C4-2B (cell line): ENCODE data around the gene FCGR2B.

Experiments used
- H3K27ac ChIP-seq: fragments of 450-650 bp; 2 replicates; pipeline ENCODE4 v1.5.1; 2017
- ZFX ChIP-seq: fragments of 450-650 bp; IDR thresholded peaks from 2 replicates; pipeline ENCODE4 v1.6.1; 2017
- TF ChIP-seq, protein P1 (sequence below): fragments of 450-650 bp; conservative IDR thresholded peaks from 2 replicates; pipeline ENCODE4 v1.5.1; 2017; ENCODE audit warnings: mild to moderate bottlenecking

FCGR2B gene

DNA sequence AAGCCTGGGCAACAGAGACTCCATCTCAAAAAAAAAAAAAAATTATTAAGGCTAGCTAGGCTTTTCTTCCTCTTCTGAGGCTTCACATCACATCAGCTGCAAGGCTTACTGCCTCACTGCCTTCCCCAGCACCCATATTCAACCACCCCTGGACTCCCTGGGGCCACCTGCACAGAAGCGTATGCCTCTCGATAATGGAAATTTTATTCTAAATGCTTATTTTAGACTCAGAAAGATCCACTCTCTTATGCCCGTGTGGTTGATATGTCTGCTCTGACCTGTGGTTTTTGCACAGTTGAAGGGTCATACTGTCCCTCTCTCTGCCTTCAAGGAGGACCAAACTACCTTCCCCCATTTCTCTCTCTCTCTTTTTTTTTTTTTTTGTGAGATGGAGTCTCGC is 42.6 kb downstream of the FCGR2B start:
- H3K27ac ChIP-seq = no peak overlapping the region
- no peak for TF ChIP-seq ZFX
- TF ChIP-seq, protein P1, sequence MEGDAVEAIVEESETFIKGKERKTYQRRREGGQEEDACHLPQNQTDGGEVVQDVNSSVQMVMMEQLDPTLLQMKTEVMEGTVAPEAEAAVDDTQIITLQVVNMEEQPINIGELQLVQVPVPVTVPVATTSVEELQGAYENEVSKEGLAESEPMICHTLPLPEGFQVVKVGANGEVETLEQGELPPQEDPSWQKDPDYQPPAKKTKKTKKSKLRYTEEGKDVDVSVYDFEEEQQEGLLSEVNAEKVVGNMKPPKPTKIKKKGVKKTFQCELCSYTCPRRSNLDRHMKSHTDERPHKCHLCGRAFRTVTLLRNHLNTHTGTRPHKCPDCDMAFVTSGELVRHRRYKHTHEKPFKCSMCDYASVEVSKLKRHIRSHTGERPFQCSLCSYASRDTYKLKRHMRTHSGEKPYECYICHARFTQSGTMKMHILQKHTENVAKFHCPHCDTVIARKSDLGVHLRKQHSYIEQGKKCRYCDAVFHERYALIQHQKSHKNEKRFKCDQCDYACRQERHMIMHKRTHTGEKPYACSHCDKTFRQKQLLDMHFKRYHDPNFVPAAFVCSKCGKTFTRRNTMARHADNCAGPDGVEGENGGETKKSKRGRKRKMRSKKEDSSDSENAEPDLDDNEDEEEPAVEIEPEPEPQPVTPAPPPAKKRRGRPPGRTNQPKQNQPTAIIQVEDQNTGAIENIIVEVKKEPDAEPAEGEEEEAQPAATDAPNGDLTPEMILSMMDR = no peak

DNA sequence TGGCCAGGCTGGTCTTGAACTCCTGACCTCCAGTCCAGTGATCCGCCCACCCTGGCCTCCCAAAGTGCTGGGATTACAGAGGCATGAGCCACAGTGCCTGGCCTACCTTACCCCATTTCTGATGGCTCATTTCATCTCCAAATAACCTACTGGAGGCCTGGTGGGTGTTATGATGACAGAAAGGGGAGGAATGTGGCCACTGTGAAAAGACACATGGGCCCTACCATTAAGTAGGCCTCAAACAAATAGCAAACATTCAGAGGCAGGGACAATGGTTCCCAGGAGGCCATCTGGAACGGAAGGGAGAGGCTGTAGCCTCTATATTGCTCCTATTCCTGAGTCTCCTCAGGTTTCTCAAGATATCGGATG is 43.2 kb downstream of the FCGR2B start:
- TF ChIP-seq ZFX = no peak
- TF ChIP-seq, protein P1 = no peak
- H3K27ac ChIP-seq = no peak overlapping the region

DNA sequence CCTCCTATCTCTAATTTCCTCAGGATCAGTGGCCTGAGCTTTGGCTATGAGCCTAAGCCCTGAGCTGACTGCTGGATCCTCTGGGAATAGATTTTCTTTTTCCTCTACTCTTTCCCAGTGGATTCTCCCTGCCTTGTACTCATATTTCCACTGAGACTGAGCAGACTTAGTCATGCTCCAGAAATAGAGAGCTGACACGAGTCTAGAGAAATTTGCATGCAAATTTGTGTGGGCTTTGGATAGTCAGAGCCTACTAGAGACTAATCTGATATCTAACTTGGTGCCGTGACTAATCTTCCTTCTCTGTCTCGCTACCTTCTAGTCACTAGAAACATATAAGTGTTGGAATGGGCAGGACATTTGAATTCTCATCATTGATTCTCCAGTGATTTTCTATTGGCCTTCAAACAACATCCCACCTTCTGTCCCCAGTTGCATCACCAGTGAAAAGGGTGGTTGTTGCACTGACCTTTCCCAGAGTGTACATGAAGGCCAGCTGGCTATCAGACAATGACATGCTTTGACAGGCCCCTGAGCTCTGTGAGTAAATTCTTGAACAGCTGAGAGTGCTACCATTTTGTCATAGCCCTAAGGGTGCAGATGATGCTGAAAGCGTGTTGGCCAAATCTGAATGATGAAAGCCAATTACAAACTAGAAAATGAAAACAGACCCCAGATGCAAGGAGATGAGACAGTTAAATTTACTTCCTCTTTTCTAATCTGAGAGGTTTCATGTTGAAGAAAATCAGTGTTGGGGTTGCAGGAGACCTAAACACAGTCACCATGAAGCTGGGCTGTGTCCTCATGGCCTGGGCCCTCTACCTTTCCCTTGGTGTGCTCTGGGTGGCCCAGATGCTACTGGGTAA is 43.8 kb downstream of the FCGR2B start, which contains the start of gene FCRLA:
FCRLA (plus strand) TSS at position 748 of the 866 bp plus-strand sequence; CDS start at position 784, 36 bp downstream.
- H3K27ac ChIP-seq = no peak within 1 kb of the TSS
- TF ChIP-seq, protein P1 = no peak

DNA sequence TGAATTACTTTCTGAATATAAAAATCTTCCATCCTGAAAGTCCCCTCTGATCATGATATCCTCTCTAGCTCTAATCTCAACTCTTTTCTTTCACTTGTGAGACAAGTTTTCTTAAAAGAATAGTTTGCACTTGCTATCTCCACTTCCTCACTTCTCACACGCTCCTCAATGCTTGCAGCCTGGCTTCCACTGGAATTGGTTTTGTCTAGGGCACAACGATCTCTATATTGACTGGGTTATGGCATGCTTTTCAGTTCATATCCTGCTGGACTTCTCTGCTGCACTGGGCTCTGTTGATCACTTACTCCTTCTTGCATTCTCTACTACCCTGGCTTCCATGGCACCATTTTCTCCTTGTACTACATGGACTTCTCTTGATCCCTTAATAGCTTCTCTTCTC is 44.6 kb downstream of the FCGR2B start:
- TF ChIP-seq ZFX = no peak
- TF ChIP-seq, protein P1 = no peak
- H3K27ac ChIP-seq = no peak overlapping the region

DNA sequence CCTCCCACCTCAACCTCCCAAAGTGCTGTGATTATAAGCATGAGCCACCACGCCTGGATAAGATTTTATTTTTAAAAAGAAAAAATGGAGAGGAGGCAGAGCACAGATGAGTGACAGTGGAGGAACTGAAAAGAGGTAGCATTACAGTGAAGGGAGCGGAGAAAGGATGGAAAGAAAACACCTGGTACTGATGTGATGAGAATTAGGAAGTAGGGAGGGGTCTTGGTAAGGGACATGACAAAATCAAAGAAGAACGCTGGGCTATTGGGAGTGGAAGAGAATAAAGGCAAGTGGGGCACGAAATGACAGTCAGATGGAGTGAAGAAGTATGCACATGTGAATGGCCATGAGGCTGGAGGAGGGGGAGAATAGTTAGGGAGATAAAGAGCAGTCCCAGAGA is 46.4 kb downstream of the FCGR2B start:
- no peak for TF ChIP-seq ZFX
- TF ChIP-seq, protein P1 = no peak
- no peak overlapping the region for H3K27ac ChIP-seq

DNA sequence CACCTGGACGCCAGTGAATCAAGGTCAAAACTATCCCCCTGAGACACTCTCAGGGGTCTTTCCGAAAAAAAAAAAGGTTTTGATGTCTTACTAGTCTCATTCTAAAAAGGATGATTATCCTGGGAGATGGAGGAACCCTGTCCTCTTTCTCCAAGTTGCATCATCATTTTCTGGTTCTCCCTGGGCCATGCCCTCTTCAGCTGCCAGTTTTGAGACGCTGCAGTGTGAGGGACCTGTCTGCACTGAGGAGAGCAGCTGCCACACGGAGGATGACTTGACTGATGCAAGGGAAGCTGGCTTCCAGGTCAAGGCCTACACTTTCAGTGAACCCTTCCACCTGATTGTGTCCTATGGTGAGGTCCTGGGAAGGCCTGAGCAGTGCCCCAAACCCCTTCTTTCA is 47.6 kb downstream of the FCGR2B start:
- H3K27ac ChIP-seq = no peak overlapping the region
- TF ChIP-seq, protein P1 = no peak

DNA sequence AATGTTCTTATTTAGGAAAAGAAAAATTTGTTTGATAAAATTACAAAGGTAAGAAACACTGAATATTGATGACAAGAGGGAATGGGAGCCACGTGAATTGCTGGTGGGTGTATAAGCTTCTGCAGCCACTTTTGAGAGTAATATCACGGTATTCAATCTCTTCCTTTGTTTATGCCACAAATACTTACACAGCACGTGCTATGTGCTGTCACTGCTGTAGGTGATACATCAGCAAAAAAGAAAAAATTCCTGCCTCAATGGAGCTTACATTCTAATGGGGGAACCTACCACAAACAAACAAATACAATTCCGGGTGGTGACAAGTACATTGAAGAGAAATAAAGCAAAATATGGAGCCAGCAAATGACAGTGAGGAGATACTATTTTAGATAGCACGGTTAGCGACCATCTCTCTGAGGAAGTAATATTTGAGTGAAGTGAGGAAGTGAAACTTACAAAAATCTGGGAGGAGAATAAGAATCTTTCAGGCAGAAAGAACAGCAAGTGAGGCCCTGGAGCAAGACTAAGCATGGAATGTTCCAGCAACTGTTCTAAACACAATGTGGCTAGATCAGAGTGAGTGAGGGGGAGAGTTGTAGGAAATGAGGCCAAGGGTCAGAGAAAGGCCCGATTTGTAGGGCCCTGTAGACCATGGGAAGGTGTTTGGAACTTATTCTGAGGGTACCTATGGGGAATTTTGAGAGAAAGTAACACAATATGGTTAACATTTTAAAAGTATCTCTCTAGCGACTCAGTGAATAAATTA is 55.8 kb downstream of the FCGR2B start:
- H3K27ac ChIP-seq = no peak overlapping the region
- TF ChIP-seq, protein P1 = no peak
- TF ChIP-seq ZFX = no peak
